GM12878 (cell line): Measurements from ENCODE around the gene AGBL2. TPM values are rescaled to one million over a fixed set of nuclear protein-coding genes. Genes with fewer than 3 reads are reported as not detected.

Experiments
- ATF3 ChIP-seq: IDR thresholded peaks from 2 replicates; pipeline ENCODE4 v1.6.1; 2011; ENCODE audit warnings: low read depth, mild to moderate bottlenecking, low read length, moderate library complexity, borderline replicate concordance; ENCODE audit errors: extremely low read depth
- BACH1 ChIP-seq: fragments of 450-650 bp; IDR thresholded peaks from 2 replicates; pipeline ENCODE4 v1.6.1; 2017; ENCODE audit warnings: mild to moderate bottlenecking, borderline replicate concordance
- BCL3 ChIP-seq: IDR thresholded peaks from 2 replicates; pipeline ENCODE4 v1.6.1; 2011; ENCODE audit warnings: borderline replicate concordance, low read depth, mild to moderate bottlenecking, moderate library complexity, low read length; ENCODE audit not compliant: insufficient read depth, poor library complexity, severe bottlenecking
- CREB1 ChIP-seq: IDR thresholded peaks from 2 replicates; pipeline ENCODE4 v1.6.1; 2012; ENCODE audit warnings: low read depth, mild to moderate bottlenecking, inconsistent platforms
- ELK1 ChIP-seq: IDR thresholded peaks from 2 replicates; pipeline ENCODE4 v1.6.1; 2012; ENCODE audit warnings: low read depth, low read length, improper control_type of control experiment
- ESRRA ChIP-seq: IDR thresholded peaks from 2 replicates; pipeline ENCODE4 v1.6.1; 2012; ENCODE audit warnings: mild to moderate bottlenecking, low read length, improper control_type of control experiment
- EZH2 ChIP-seq: IDR thresholded peaks from 2 replicates; pipeline ENCODE4 v1.6.1; 2012; ENCODE audit warnings: low read depth, mild to moderate bottlenecking, control low read depth, inconsistent platforms, low read length, borderline replicate concordance; ENCODE audit not compliant: control insufficient read depth
- IKZF2 ChIP-seq, 2 experiments: fragments of 450-650 bp; IDR thresholded peaks; 2 replicates each; pipeline ENCODE4 v1.6.1; 2017; ENCODE audit warnings: mild to moderate bottlenecking in 2 of 2, moderate library complexity in 2 of 2
- MAX ChIP-seq: IDR thresholded peaks from 2 replicates; pipeline ENCODE4 v1.6.1; 2012; ENCODE audit warnings: low read depth, low read length, improper control_type of control experiment
- NRF1 ChIP-seq: conservative IDR thresholded peaks from 2 replicates; pipeline ENCODE4 v1.6.1; 2011; ENCODE audit warnings: mild to moderate bottlenecking, low read depth, low read length, improper control_type of control experiment
- PRDM15 ChIP-seq: fragments of 450-650 bp; formaldehyde crosslinking; IDR thresholded peaks from 2 replicates; pipeline ENCODE4 v1.4.0; 2020; ENCODE audit warnings: mild to moderate bottlenecking, moderate library complexity
- SKIL ChIP-seq: fragments of 450-650 bp; IDR thresholded peaks from 2 replicates; pipeline ENCODE4 v1.6.1; 2017; ENCODE audit warnings: mild to moderate bottlenecking, low read depth, inconsistent platforms; ENCODE audit not compliant: poor library complexity, severe bottlenecking
- SMC3 ChIP-seq: IDR thresholded peaks from 2 replicates; pipeline ENCODE4 v1.6.1; 2011; ENCODE audit warnings: low read length, improper control_type of control experiment, borderline replicate concordance
- TCF12 ChIP-seq: IDR thresholded peaks from 2 replicates; pipeline ENCODE4 v1.6.1; 2011; ENCODE audit warnings: low read depth, mild to moderate bottlenecking, low read length
- ZBTB11 ChIP-seq: fragments of 450-650 bp; formaldehyde crosslinking; IDR thresholded peaks from 2 replicates; pipeline ENCODE4 v1.5.0; 2022; ENCODE audit warnings: mild to moderate bottlenecking, missing genetic modification characterization
- ZNF217 ChIP-seq: fragments of 450-650 bp; IDR thresholded peaks from 2 replicates; pipeline ENCODE4 v1.6.1; 2017; ENCODE audit warnings: antibody characterized with exemption, mild to moderate bottlenecking
- polyA plus RNA-seq, 11 experiments: library from polyadenylated mRNA; depleted of rRNA in 4 of 11; unstranded in 6 of 11; stranded (reverse) in 5 of 11; fragments of >200 nt; fragmentation: Nextera tagmentation in 4 of 11; fragmentation: Illumina TruSeq in 1 of 11; extraction: Ambion mirVana in 4 of 11; extraction: Trizol in 1 of 11; gene quantifications; 1 replicate in 1 of 11; 2 replicates in 10 of 11; pipeline versions ENCODE4 v1.2.1 to v1.2.3, GENCODE V29; 2011 to 2016; ENCODE audit warnings: inconsistent platforms in 2 of 11, missing spikeins in 2 of 11, low read depth in 1 of 11
- total RNA-seq, 4 experiments: library from RNA; depleted of rRNA in 3 of 4; stranded (reverse); fragments of >200 nt in 3 of 4; fragmentation: Illumina TruSeq in 1 of 4; extraction: Trizol in 1 of 4; gene quantifications; 2 replicates each; pipeline versions ENCODE4 v1.2.1 to v1.2.3, GENCODE V29; 2013 to 2021

The AGBL2 gene
- total and polyA plus RNA-seq, 10 of the 15 experiments (the other 5 are each of a cell fraction or from before 2014, with no cell fraction given): 0.93 to 12.2 (median 2.9) TPM

GRCh38 chr11:47616726-47617416, 98.3 kb downstream of the AGBL2 start (continued):
- TF ChIP-seq PRDM15 (CRISPR knock-in tag) (no peak), ZBTB11 (CRISPR knock-in tag) (no peak), ESRRA (no peak), ATF3 (no peak), ELK1 (no peak), BACH1 (no peak), BCL3 (no peak), CREB1 (0 out of 2 replicates have a peak, but pooled peaks have one; percentile 24), NRF1 (no peak), SKIL (peak; percentile 26), TCF12 (no peak), SMC3 (peak; percentile 59; the same call in 1 of the 2 replicates), EZH2 (no peak), MAX (no peak), ZNF217 (no peak), IKZF2 (IDR thresholded peaks at IDR 0.05) (no peak)
